RWPE2 (cell line): ENCODE measurements around the gene MRPS9.
A peak's percentile ranks its signal among the peaks of the same experiment; 100 is the strongest.

Source experiments
- ATAC-seq: fragments of 200-7000 bp; cut with Tn5 transposase; 3 replicates; pipeline ENCODE4 v1.9.1; 2021; ENCODE audit warnings: low read depth
- DNase-seq: peaks from one replicate; pipeline ENCODE4 v3.0.0-alpha.2; 2020; ENCODE audit warnings: low spot score
- H3K27ac ChIP-seq: fragments of 450-650 bp; 2 replicates; pipeline ENCODE4 v1.5.1; 2017; ENCODE audit warnings: mild to moderate bottlenecking; ENCODE audit not compliant: poor library complexity, severe bottlenecking
- H3K27me3 ChIP-seq: fragments of 250-450 bp; sonication (Bioruptor Pico); 2 replicates; pipeline ENCODE4 v1.5.1; 2021; ENCODE audit warnings: mild to moderate bottlenecking, moderate library complexity; ENCODE audit not compliant: insufficient read depth, poor library complexity, severe bottlenecking
- H3K36me3 ChIP-seq: fragments of 250-450 bp; sonication (Bioruptor Pico); 2 replicates; pipeline ENCODE4 v1.5.1; 2020; ENCODE audit warnings: low read depth, mild to moderate bottlenecking, moderate library complexity
- H3K4me1 ChIP-seq: fragments of 250-450 bp; sonication (Bioruptor Pico); 2 replicates; pipeline ENCODE4 v1.5.1; 2021; ENCODE audit warnings: mild to moderate bottlenecking, moderate library complexity; ENCODE audit not compliant: insufficient read depth, poor library complexity, severe bottlenecking
- H3K4me3 ChIP-seq: fragments of 250-450 bp; sonication (Bioruptor Pico); 2 replicates; pipeline ENCODE4 v1.5.1; 2021; ENCODE audit warnings: mild to moderate bottlenecking, moderate library complexity; ENCODE audit not compliant: severe bottlenecking
- H3K9me3 ChIP-seq: fragments of 250-450 bp; sonication (Bioruptor Pico); 2 replicates; pipeline ENCODE4 v1.5.1; 2021; ENCODE audit warnings: mild to moderate bottlenecking, moderate library complexity; ENCODE audit not compliant: severe bottlenecking
- TF ChIP-seq, protein P1 (sequence below): fragments of 450-650 bp; IDR thresholded peaks from one replicate; pipeline ENCODE4 v1.5.1; 2017; ENCODE audit warnings: mild to moderate bottlenecking, moderate library complexity; ENCODE audit not compliant: poor library complexity, severe bottlenecking

MRPS9 gene

DNA sequence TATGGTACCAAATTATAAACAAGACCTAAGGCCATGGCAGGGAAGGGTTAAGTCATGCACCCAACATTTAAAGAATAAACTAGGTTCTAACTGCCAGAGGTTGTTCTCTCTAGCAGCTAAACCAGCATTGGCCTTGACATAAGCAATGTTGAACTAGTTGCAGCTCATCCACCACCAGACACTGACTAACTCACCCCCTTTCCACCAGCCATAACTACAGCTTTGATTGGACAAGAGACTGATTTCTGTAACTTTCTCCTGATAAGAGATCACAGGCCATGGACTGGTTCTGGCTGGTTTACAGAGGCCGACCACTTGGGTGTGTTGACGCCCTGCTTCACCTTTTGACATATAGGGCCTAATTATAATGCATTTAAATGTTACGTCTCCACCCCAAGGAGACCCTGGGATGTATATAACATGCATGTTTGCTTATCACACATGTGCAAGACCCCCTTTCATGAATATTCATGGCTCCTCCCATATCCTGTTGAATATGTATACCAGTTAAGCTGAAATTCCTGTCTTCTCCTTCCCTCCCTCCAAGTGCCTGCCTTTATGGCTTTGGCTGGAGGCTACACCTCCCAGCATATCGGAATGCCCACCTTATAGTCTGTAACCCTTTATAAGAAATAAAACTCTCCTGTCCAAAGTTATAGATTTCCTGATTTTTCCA, 75.9 kb downstream of the MRPS9 start:
- no peak for DNase-seq
- Histone ChIP-seq H3K4me1 (no peaks in the 10 kb centered on the region), H3K27me3 (no peaks in the 10 kb centered on the region), H3K36me3 (no peaks in the 10 kb centered on the region), H3K27ac (no peak overlapping the region), H3K4me3 (no peak overlapping the region), H3K9me3 (no peaks in the 10 kb centered on the region)
- TF ChIP-seq, protein P1, sequence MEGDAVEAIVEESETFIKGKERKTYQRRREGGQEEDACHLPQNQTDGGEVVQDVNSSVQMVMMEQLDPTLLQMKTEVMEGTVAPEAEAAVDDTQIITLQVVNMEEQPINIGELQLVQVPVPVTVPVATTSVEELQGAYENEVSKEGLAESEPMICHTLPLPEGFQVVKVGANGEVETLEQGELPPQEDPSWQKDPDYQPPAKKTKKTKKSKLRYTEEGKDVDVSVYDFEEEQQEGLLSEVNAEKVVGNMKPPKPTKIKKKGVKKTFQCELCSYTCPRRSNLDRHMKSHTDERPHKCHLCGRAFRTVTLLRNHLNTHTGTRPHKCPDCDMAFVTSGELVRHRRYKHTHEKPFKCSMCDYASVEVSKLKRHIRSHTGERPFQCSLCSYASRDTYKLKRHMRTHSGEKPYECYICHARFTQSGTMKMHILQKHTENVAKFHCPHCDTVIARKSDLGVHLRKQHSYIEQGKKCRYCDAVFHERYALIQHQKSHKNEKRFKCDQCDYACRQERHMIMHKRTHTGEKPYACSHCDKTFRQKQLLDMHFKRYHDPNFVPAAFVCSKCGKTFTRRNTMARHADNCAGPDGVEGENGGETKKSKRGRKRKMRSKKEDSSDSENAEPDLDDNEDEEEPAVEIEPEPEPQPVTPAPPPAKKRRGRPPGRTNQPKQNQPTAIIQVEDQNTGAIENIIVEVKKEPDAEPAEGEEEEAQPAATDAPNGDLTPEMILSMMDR = no peak
- no peak for ATAC-seq

DNA sequence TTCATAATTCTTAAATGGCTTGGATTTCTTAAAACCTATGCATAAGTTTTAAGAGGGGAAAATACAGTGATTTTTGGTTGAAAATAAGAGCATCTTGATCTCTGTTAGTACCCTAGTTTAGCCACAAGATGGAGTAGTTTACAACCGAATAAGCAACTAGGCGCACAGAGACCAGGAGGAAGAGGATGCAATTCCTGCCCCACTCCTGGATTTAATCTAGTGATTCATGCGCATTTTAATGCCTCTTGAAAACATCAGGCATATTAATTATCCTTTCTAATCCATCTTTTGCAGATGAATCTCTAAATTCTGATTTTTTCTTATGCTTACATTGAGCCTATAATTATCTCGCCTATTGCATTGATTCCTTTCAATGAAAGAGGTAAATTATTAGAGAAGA, 76.7 kb downstream of the MRPS9 start:
- Histone ChIP-seq H3K4me3 (no peak overlapping the region), H3K36me3 (no peaks in the 10 kb centered on the region), H3K4me1 (no peaks in the 10 kb centered on the region), H3K27me3 (no peaks in the 10 kb centered on the region), H3K9me3 (no peaks in the 10 kb centered on the region), H3K27ac (no peak overlapping the region)
- DNase-seq (no peak), ATAC-seq (peak; percentile 59)
- TF ChIP-seq, protein P1 = peak; percentile 85

DNA sequence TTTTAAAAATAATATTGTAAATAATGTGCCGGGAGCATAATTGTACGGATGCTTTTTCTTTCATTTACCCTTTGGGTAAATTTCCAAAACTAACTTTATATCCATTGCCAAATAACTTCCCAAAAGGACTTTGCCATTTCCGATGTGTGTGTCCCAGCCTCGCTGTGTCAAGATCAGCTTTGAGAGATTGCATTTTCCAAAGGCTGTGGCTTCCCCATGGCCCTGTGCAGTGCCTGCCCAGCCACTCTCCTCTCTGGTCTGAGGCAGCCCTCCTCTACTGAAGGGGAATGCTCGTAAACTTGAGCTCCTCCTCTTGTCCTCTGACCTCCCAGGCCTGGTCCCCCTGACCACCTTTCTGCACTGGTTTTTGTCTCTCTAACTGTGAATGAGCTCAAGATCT, 78.5 kb downstream of the MRPS9 start:
- H3K4me1 ChIP-seq = no peaks in the 10 kb centered on the region
- TF ChIP-seq, protein P1 = no peak
- H3K27me3 ChIP-seq = no peaks in the 10 kb centered on the region
- no peaks in the 10 kb centered on the region for H3K9me3 ChIP-seq
- H3K27ac ChIP-seq = no peak overlapping the region
- no peaks in the 10 kb centered on the region for H3K36me3 ChIP-seq
- ATAC-seq (no peak), DNase-seq (no peak)
- H3K4me3 ChIP-seq = no peak overlapping the region

DNA sequence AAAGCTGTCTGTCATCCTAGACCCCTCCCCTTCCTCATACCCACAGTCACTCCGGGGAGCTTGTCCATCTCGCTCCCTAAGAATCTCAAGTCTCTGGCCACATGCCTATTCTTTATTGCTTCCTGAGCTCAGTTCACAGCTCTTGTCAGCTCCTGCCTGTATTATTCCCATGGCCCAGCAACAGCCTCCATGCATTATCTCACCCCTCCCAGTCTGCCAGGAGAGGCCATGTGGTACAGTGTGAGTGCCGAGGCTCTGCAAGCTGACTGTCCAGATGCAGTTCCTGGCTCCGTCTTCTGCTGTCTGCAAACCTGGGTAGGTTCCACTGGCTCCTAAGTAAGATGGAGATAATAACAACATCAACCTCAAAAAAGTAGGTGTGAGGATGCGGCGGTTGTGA, 79.7 kb downstream of the MRPS9 start:
- no peak overlapping the region for H3K27ac ChIP-seq
- TF ChIP-seq, protein P1 = no peak
- no peaks in the 10 kb centered on the region for H3K27me3 ChIP-seq
- H3K4me3 ChIP-seq = no peak overlapping the region
- H3K36me3 ChIP-seq = no peaks in the 10 kb centered on the region
- ATAC-seq = no peak
- DNase-seq = no peak
- no peaks in the 10 kb centered on the region for H3K9me3 ChIP-seq
- H3K4me1 ChIP-seq = no peaks in the 10 kb centered on the region

DNA sequence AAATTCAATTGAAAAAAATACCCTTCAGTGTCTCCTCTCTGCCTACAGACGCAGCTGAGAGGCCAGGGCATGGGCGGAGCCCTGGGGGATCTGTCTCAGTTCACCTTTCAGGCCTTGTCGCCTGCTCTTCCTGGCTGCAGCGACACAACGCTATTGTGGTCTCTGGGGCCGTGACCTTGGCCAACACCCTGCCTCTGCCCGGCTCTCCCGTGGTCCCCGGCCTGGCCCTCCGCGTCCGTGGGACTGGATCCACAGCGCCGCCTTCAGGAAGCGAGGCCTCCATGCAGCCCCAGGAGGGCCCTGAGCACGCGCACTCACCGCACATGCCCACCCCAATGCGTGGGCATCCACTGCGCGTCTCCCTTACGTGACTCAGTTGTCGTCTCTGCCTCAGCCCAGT, 81.1 kb downstream of the MRPS9 start:
- no peak overlapping the region for H3K27ac ChIP-seq
- no peaks in the 10 kb centered on the region for H3K4me1 ChIP-seq
- no peaks in the 10 kb centered on the region for H3K27me3 ChIP-seq
- TF ChIP-seq, protein P1 = no peak
- DNase-seq (no peak), ATAC-seq (no peak)
- H3K4me3 ChIP-seq = no peak overlapping the region
- H3K9me3 ChIP-seq = no peaks in the 10 kb centered on the region
- H3K36me3 ChIP-seq = no peaks in the 10 kb centered on the region
